ENCODE data around the gene CHAF1A. TPM values are rescaled to one million over a fixed set of nuclear protein-coding genes. Genes with fewer than 3 reads are reported as not detected.

CHAF1A gene
- total RNA-seq, 1 donor from 2014 or later: 6.8 TPM

GRCh38 chr19:4365791-4366665 lies 36.4 kb upstream of the CHAF1A start:
- Histone ChIP-seq H3K4me3 (ENCODE audit: low read depth, low read length) (no peak overlapping the region), H3K27me3 (ENCODE audit: control insufficient read depth, insufficient read depth, low read length) (no peaks in the 10 kb centered on the region), H3K36me3 (ENCODE audit: control insufficient read depth, insufficient read depth, low read length) (peaks cover 5% of the 10 kb centered on the region)

GRCh38 chr19:4366666-4367335 lies 35.6 kb upstream of the CHAF1A start:
- no peak overlapping the region for H3K4me3 ChIP-seq (ENCODE audit: low read depth, low read length)
- H3K27me3 ChIP-seq (ENCODE audit: control insufficient read depth, insufficient read depth, low read length): no peaks in the 10 kb centered on the region
- no peak for DNase-seq (ENCODE audit: low read depth)
- H3K36me3 ChIP-seq (ENCODE audit: control insufficient read depth, insufficient read depth, low read length): peaks cover 5% of the 10 kb centered on the region
- no peak for TF ChIP-seq CTCF (IDR thresholded peaks at IDR 0.05; ENCODE audit: insufficient read depth, low read length, poor library complexity, severe bottlenecking)

More at GRCh38 chr19:4365791-4366665, 36.4 kb upstream of the CHAF1A start:
- no peak for TF ChIP-seq CTCF (IDR thresholded peaks at IDR 0.05; ENCODE audit: insufficient read depth, low read length, poor library complexity, severe bottlenecking)
- no peak for DNase-seq (ENCODE audit: low read depth)

- no peak for TF ChIP-seq CTCF (IDR thresholded peaks at IDR 0.05; ENCODE audit: insufficient read depth, low read length, poor library complexity, severe bottlenecking)
- Histone ChIP-seq H3K36me3 (ENCODE audit: control insufficient read depth, insufficient read depth, low read length) (peaks cover 3% of the 10 kb centered on the region), H3K4me3 (ENCODE audit: low read depth, low read length) (no peak overlapping the region), H3K27me3 (ENCODE audit: control insufficient read depth, insufficient read depth, low read length) (no peaks in the 10 kb centered on the region)
- no peak for DNase-seq (ENCODE audit: low read depth)
These were observed 35.1 kb upstream of the CHAF1A start for GRCh38 chr19:4367336-4367723.

- TF ChIP-seq CTCF (IDR thresholded peaks at IDR 0.05; ENCODE audit: insufficient read depth, low read length, poor library complexity, severe bottlenecking): no peak
- Histone ChIP-seq H3K4me3 (ENCODE audit: low read depth, low read length) (no peak overlapping the region), H3K27me3 (ENCODE audit: control insufficient read depth, insufficient read depth, low read length) (no peaks in the 10 kb centered on the region), H3K36me3 (ENCODE audit: control insufficient read depth, insufficient read depth, low read length) (peaks cover 3% of the 10 kb centered on the region)
- no peak for DNase-seq (ENCODE audit: low read depth)
These were observed 34.7 kb upstream of the CHAF1A start for GRCh38 chr19:4367781-4368127.

GRCh38 chr19:4368128-4368820 lies 34.2 kb upstream of the CHAF1A start:
- peaks cover 3% of the 10 kb centered on the region for H3K36me3 ChIP-seq (ENCODE audit: control insufficient read depth, insufficient read depth, low read length)
- no peak for TF ChIP-seq CTCF (IDR thresholded peaks at IDR 0.05; ENCODE audit: insufficient read depth, low read length, poor library complexity, severe bottlenecking)
- DNase-seq (ENCODE audit: low read depth): no peak
- no peak overlapping the region for H3K4me3 ChIP-seq (ENCODE audit: low read depth, low read length)
- H3K27me3 ChIP-seq (ENCODE audit: control insufficient read depth, insufficient read depth, low read length): no peaks in the 10 kb centered on the region

Data from kidney epithelial cell (primary cell).